ENCODE results near the gene MALSU1.
"Not testable (repeated sequence)": the region's sequence is repeated elsewhere in the genome, so short reads cannot be mapped to it uniquely, and the experiment has no call there.

Gene MALSU1

GRCh38 chr7:23287612-23288011 lies 11.5 kb upstream of the MALSU1 start:
- DNase-seq, result no peak

GRCh38 chr7:23290993-23291392 lies 8.1 kb upstream of the MALSU1 start:
- no peak for DNase-seq

- no peak for DNase-seq
These were observed 7.1 kb upstream of the MALSU1 start for GRCh38 chr7:23291957-23292560.

- DNase-seq, result no peak
These were observed 6.5 kb upstream of the MALSU1 start for GRCh38 chr7:23292623-23293022.

- no peak for DNase-seq
These were observed 5.6 kb upstream of the MALSU1 start for GRCh38 chr7:23293500-23294073.

GRCh38 chr7:23294549-23295400 lies 4.4 kb upstream of the MALSU1 start:
- no peak for DNase-seq

GRCh38 chr7:23295401-23295697 lies 3.8 kb upstream of the MALSU1 start:
- no peak for DNase-seq

- no peak for DNase-seq
These were observed 828 bp upstream of the MALSU1 start for GRCh38 chr7:23298141-23298881.

GRCh38 chr7:23299770-23300300 lies 696 bp downstream of the MALSU1 start:
- no peak for DNase-seq

GRCh38 chr7:23306936-23307521 lies 7.9 kb downstream of the MALSU1 start:
- DNase-seq, result no peak

- no peak for DNase-seq
These were observed 9.6 kb downstream of the MALSU1 start for GRCh38 chr7:23308754-23309153.

- not testable (repeated sequence) for DNase-seq
These were observed 13.0 kb downstream of the MALSU1 start for GRCh38 chr7:23312141-23312540.

GRCh38 chr7:23315366-23315765 lies 16.2 kb downstream of the MALSU1 start:
- DNase-seq, result no peak

- no peak for DNase-seq
These were observed 32.0 kb downstream of the MALSU1 start for GRCh38 chr7:23331132-23331531.

- DNase-seq, result no peak
These were observed 33.1 kb downstream of the MALSU1 start for GRCh38 chr7:23332193-23332592.

GRCh38 chr7:23332910-23333612 lies 33.9 kb downstream of the MALSU1 start:
- DNase-seq, result no peak

GRCh38 chr7:23333671-23334246 lies 34.6 kb downstream of the MALSU1 start:
- DNase-seq, result no peak

GRCh38 chr7:23334482-23335056 lies 35.4 kb downstream of the MALSU1 start:
- DNase-seq, result no peak

GRCh38 chr7:23335136-23335535 lies 36.0 kb downstream of the MALSU1 start:
- DNase-seq, result no peak

- no peak for DNase-seq
These were observed 36.5 kb downstream of the MALSU1 start for GRCh38 chr7:23335621-23336020.

GRCh38 chr7:23336086-23336485 lies 36.9 kb downstream of the MALSU1 start:
- DNase-seq, result no peak

Data from cortex of kidney (tissue), 1 donor.